AG08396 (cell line): ENCODE results near the gene MNAT1.
"Not testable (repeated sequence)": the region's sequence is repeated elsewhere in the genome, so short reads cannot be mapped to it uniquely, and the experiment has no call there.

Experiments used
- DNase-seq: peaks from one replicate; pipeline ENCODE4 v3.0.0; 2012; ENCODE audit warnings: low spot score, mixed read lengths

Gene MNAT1

GRCh38 chr14:60882219-60882618, 147.7 kb downstream of the MNAT1 start:
- no peak for DNase-seq

GRCh38 chr14:60884134-60884533, 149.6 kb downstream of the MNAT1 start:
- no peak for DNase-seq

- not testable (repeated sequence) for DNase-seq
Observed at GRCh38 chr14:60890636-60891035, 156.1 kb downstream of the MNAT1 start.

- DNase-seq: no peak
Observed at GRCh38 chr14:60893911-60894310, 159.3 kb downstream of the MNAT1 start.

GRCh38 chr14:60904381-60904780, 169.8 kb downstream of the MNAT1 start:
- DNase-seq: no peak

- DNase-seq: no peak
Observed at GRCh38 chr14:60905923-60906322, 171.4 kb downstream of the MNAT1 start.

GRCh38 chr14:60915781-60916180, 181.2 kb downstream of the MNAT1 start:
- DNase-seq: no peak

- no peak for DNase-seq
Observed at GRCh38 chr14:60922050-60922449, 187.5 kb downstream of the MNAT1 start.

GRCh38 chr14:60925286-60925685, 190.7 kb downstream of the MNAT1 start:
- no peak for DNase-seq

- no peak for DNase-seq
Observed at GRCh38 chr14:60926002-60926401, 191.4 kb downstream of the MNAT1 start.

GRCh38 chr14:60931218-60931617, 196.7 kb downstream of the MNAT1 start:
- DNase-seq: no peak

GRCh38 chr14:60933920-60934655, 199.5 kb downstream of the MNAT1 start:
- no peak for DNase-seq

GRCh38 chr14:60935319-60935718, 200.8 kb downstream of the MNAT1 start:
- no peak for DNase-seq

GRCh38 chr14:60943637-60944032, 209.1 kb downstream of the MNAT1 start:
- DNase-seq: no peak

- no peak for DNase-seq
Observed at GRCh38 chr14:60944204-60944603, 209.6 kb downstream of the MNAT1 start.

GRCh38 chr14:60945984-60946383, 211.4 kb downstream of the MNAT1 start:
- DNase-seq: no peak

GRCh38 chr14:60946773-60947172, 212.2 kb downstream of the MNAT1 start:
- no peak for DNase-seq

GRCh38 chr14:60951776-60952435, 217.3 kb downstream of the MNAT1 start:
- DNase-seq: peak; percentile 3

- no peak for DNase-seq
Observed at GRCh38 chr14:60956202-60956601, 221.6 kb downstream of the MNAT1 start.

- DNase-seq: no peak
Observed at GRCh38 chr14:60956632-60957031, 222.1 kb downstream of the MNAT1 start.

GRCh38 chr14:60958146-60958545, 223.6 kb downstream of the MNAT1 start:
- DNase-seq: no peak

- DNase-seq: no peak
Observed at GRCh38 chr14:60963761-60964160, 229.2 kb downstream of the MNAT1 start.

- DNase-seq: no peak
Observed at GRCh38 chr14:60964904-60965303, 230.3 kb downstream of the MNAT1 start.

- DNase-seq: peak; percentile 13
Observed at GRCh38 chr14:60965402-60965801, 230.8 kb downstream of the MNAT1 start.
